K562 (cell line): Measurements from ENCODE around the gene SEPTIN1. TPM values are rescaled to one million over a fixed set of nuclear protein-coding genes. Genes with fewer than 3 reads are reported as not detected.

Source experiments
- DPF2 ChIP-seq: fragments of 450-650 bp; IDR thresholded peaks from 2 replicates; pipeline ENCODE4 v1.6.1; 2016
- JUNB ChIP-seq: fragments of 450-650 bp; formaldehyde crosslinking; conservative IDR thresholded peaks from 2 replicates; pipeline ENCODE4 v1.4.0; 2020; ENCODE audit warnings: mild to moderate bottlenecking
- NR3C1 ChIP-seq: sonication (generic); formaldehyde crosslinking; IDR thresholded peaks from 2 replicates; pipeline ENCODE4 v1.8.1; 2022; ENCODE audit warnings: missing genetic modification reagents
- SMAD3 ChIP-seq: fragments of 450-650 bp; formaldehyde crosslinking; conservative IDR thresholded peaks from 2 replicates; pipeline ENCODE4 v1.4.0; 2020; ENCODE audit warnings: mild to moderate bottlenecking
- YY1 ChIP-seq, 3 experiments: IDR thresholded peaks; 2 replicates each; pipeline ENCODE4 v1.6.1; 2011; ENCODE audit warnings: low read length in 2 of 3, mild to moderate bottlenecking in 2 of 3, moderate library complexity in 2 of 3, borderline replicate concordance in 1 of 3, control low read depth in 1 of 3, low read depth in 1 of 3; ENCODE audit not compliant: insufficient read depth in 3 of 3, insufficient replicate concordance in 2 of 3, control insufficient read depth in 1 of 3, insufficient read length in 1 of 3; ENCODE audit errors: extremely low read depth in 1 of 3
- ZNF584 ChIP-seq: fragments of 200-800 bp; sonication (Bioruptor generic); IDR thresholded peaks from 2 replicates; pipeline ENCODE4 v1.6.1; 2016; ENCODE audit warnings: low read depth, mild to moderate bottlenecking, missing genetic modification characterization, missing compliant biosample characterization
- polyA plus RNA-seq, 8 experiments: library from polyadenylated mRNA; depleted of rRNA in 4 of 8; stranded (reverse) in 5 of 8; unstranded in 3 of 8; fragments of >200 nt; fragmentation: Nextera tagmentation in 2 of 8; fragmentation: Illumina TruSeq in 1 of 8; extraction: Ambion mirVana in 2 of 8; extraction: Trizol in 1 of 8; gene quantifications; 2 replicates each; pipeline versions ENCODE4 v1.2.1 to v1.2.3, GENCODE V29; 2011 to 2014; ENCODE audit warnings: inconsistent platforms in 1 of 8, missing spikeins in 1 of 8
- total RNA-seq, 7 experiments: library from RNA; depleted of rRNA in 6 of 7; stranded (reverse); fragments of >200 nt in 6 of 7; fragmentation: Illumina TruSeq in 2 of 7; extraction: Trizol in 2 of 7; gene quantifications; 2 replicates each; pipeline versions ENCODE4 v1.2.1 to v1.2.3, GENCODE V29; 2011 to 2021; ENCODE audit warnings: low replicate concordance in 1 of 7
- TF ChIP-seq, protein P1 (sequence below), 2 experiments: fragments of 450-650 bp in 1 of 2; sonication (generic) in 1 of 2; formaldehyde crosslinking in 1 of 2; IDR thresholded peaks; 2 replicates each; pipeline versions ENCODE4 v1.7.1 to v1.9.0; 2016 to 2022; ENCODE audit warnings: inconsistent platforms in 1 of 2, mild to moderate bottlenecking in 1 of 2, missing genetic modification reagents in 1 of 2
- TF ChIP-seq, protein P2 (sequence below): sonication (generic); formaldehyde crosslinking; IDR thresholded peaks from 2 replicates; pipeline ENCODE4 v1.8.1; 2023; ENCODE audit warnings: missing genetic modification reagents, mild to moderate bottlenecking, borderline replicate concordance
- TF ChIP-seq, protein P3 (sequence below): fragments of 450-650 bp; formaldehyde crosslinking; IDR thresholded peaks from 2 replicates; pipeline ENCODE4 v1.4.0; 2022; ENCODE audit warnings: missing genetic modification characterization

The SEPTIN1 gene
- total and polyA plus RNA-seq, 9 of the 15 experiments (the other 6 are each of a cell fraction or from before 2014, with no cell fraction given): 0.23 to 5.6 (median 1.7) TPM; not detected in 1

DNA sequence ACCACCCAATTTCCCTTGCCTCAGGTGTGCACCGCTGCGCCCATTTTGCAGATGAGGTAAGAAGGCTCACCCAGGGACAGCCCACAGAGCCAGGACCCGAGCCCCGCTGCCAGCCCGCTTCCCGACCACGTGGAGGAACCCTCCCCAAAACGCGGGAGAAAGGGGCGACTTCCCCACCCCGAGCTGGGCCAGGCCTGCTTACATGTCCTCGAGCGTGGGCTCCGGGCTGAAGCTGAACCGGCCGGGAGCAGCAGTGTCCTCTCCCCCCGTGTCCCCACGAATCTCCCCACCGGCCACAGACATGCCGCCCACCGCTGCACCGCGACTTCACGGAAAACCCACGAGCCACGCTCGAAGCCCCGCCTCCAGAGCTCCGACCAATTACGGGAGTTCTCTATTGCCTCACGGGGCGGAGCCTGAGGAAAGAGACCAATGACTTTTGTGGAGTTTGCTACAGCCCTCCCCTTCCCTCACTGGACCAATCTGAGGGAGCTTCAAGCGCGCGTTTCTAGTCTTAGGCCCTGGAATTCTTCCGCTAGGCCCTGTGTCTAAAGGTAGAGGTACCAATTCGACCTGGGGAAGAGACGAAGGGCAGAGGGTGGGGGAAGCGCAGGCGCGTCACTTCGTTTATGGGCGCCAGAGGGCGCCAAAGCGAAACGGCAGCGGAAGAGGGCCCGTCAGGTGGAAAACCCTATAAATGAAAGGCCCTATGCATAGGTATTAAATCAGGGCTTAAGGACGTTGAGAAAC, 47.5 kb upstream of the SEPTIN1 start, which contains the start of gene DCTPP1 (continued):
- TF ChIP-seq, protein P1, sequence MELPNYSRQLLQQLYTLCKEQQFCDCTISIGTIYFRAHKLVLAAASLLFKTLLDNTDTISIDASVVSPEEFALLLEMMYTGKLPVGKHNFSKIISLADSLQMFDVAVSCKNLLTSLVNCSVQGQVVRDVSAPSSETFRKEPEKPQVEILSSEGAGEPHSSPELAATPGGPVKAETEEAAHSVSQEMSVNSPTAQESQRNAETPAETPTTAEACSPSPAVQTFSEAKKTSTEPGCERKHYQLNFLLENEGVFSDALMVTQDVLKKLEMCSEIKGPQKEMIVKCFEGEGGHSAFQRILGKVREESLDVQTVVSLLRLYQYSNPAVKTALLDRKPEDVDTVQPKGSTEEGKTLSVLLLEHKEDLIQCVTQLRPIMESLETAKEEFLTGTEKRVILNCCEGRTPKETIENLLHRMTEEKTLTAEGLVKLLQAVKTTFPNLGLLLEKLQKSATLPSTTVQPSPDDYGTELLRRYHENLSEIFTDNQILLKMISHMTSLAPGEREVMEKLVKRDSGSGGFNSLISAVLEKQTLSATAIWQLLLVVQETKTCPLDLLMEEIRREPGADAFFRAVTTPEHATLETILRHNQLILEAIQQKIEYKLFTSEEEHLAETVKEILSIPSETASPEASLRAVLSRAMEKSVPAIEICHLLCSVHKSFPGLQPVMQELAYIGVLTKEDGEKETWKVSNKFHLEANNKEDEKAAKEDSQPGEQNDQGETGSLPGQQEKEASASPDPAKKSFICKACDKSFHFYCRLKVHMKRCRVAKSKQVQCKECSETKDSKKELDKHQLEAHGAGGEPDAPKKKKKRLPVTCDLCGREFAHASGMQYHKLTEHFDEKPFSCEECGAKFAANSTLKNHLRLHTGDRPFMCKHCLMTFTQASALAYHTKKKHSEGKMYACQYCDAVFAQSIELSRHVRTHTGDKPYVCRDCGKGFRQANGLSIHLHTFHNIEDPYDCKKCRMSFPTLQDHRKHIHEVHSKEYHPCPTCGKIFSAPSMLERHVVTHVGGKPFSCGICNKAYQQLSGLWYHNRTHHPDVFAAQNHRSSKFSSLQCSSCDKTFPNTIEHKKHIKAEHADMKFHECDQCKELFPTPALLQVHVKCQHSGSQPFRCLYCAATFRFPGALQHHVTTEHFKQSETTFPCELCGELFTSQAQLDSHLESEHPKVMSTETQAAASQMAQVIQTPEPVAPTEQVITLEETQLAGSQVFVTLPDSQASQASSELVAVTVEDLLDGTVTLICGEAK (IDR thresholded peaks at IDR 0.05): no peak
- TF ChIP-seq, protein P1 (CRISPR knock-in tag; IDR thresholded peaks at IDR 0.05): no peak
- TF ChIP-seq ZNF584 (CRISPR knock-in tag): no peak
- no peak for TF ChIP-seq SMAD3 (CRISPR knock-in tag)
- TF ChIP-seq YY1 (IDR thresholded peaks at IDR 0.05; ENCODE audit: borderline replicate concordance in 1 of 3, control insufficient read depth in 1 of 3, extremely low read depth in 1 of 3, insufficient read depth in 3 of 3, insufficient read length in 1 of 3, insufficient replicate concordance in 2 of 3, low read depth in 1 of 3, low read length in 2 of 3): peak in 1 of 3 experiments; percentile 7
- TF ChIP-seq, protein P2, sequence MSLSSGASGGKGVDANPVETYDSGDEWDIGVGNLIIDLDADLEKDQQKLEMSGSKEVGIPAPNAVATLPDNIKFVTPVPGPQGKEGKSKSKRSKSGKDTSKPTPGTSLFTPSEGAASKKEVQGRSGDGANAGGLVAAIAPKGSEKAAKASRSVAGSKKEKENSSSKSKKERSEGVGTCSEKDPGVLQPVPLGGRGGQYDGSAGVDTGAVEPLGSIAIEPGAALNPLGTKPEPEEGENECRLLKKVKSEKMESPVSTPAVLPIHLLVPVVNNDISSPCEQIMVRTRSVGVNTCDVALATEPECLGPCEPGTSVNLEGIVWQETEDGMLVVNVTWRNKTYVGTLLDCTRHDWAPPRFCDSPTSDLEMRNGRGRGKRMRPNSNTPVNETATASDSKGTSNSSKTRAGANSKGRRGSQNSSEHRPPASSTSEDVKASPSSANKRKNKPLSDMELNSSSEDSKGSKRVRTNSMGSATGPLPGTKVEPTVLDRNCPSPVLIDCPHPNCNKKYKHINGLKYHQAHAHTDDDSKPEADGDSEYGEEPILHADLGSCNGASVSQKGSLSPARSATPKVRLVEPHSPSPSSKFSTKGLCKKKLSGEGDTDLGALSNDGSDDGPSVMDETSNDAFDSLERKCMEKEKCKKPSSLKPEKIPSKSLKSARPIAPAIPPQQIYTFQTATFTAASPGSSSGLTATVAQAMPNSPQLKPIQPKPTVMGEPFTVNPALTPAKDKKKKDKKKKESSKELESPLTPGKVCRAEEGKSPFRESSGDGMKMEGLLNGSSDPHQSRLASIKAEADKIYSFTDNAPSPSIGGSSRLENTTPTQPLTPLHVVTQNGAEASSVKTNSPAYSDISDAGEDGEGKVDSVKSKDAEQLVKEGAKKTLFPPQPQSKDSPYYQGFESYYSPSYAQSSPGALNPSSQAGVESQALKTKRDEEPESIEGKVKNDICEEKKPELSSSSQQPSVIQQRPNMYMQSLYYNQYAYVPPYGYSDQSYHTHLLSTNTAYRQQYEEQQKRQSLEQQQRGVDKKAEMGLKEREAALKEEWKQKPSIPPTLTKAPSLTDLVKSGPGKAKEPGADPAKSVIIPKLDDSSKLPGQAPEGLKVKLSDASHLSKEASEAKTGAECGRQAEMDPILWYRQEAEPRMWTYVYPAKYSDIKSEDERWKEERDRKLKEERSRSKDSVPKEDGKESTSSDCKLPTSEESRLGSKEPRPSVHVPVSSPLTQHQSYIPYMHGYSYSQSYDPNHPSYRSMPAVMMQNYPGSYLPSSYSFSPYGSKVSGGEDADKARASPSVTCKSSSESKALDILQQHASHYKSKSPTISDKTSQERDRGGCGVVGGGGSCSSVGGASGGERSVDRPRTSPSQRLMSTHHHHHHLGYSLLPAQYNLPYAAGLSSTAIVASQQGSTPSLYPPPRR: 0 out of 2 replicates have a peak, but pooled peaks have one; percentile 66
- TF ChIP-seq NR3C1: no peak
- 0 out of 2 replicates have a peak, but pooled peaks have one; percentile 3 for TF ChIP-seq DPF2
- TF ChIP-seq, protein P3, sequence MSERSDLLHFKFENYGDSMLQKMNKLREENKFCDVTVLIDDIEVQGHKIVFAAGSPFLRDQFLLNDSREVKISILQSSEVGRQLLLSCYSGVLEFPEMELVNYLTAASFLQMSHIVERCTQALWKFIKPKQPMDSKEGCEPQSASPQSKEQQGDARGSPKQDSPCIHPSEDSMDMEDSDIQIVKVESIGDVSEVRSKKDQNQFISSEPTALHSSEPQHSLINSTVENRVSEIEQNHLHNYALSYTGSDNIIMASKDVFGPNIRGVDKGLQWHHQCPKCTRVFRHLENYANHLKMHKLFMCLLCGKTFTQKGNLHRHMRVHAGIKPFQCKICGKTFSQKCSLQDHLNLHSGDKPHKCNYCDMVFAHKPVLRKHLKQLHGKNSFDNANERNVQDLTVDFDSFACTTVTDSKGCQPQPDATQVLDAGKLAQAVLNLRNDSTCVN (CRISPR knock-in tag): 0 out of 2 replicates have a peak, but pooled peaks have one; percentile 5
- no peak for TF ChIP-seq JUNB (CRISPR knock-in tag)
